Raji (cell line): Measurements from ENCODE around the gene ERP44.

Experiments used
- POLR2A ChIP-seq: IDR thresholded peaks from 2 replicates; pipeline ENCODE4 v1.6.1; 2011; ENCODE audit warnings: low read depth, low read length, control low read depth; ENCODE audit not compliant: insufficient read depth

Gene ERP44

DNA sequence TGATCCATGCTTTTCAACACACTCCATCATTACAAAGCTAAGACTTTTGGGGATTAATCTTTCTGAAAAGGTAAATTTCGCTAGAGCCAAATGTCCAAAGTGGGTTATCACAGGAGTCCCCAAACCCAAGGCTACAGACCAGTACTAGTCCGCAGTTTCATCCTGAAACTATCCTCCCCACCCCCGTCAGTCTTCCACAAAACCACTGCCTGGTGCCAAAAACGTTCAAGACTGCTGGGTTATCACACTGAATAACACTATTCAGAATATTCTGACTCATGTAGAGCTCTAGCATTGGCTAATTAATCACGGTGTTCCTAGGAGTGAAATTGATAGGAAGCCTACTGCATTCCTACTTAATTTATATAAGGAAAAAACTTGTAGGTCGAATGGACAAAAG lies 24.7 kb downstream of the ERP44 start:
- no peak for TF ChIP-seq POLR2A

DNA sequence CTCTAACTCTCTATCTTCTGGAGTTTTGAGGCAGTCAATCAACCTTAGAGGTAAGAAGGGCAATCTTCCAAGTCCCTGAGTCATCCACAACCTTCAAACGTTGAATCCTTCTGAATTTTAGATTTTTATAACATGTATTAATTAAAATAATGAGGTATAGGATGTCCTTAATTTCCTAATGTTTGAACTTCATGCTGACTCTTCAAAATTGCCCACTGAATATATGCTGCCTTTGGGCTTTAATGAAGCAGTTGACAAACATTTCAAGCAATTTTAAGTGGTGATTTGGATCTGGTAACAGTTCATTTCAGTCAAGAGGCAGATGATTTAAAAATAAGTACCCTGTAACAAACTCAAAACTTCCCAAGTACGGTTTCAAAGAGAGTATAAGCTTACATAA lies 26.0 kb downstream of the ERP44 start:
- no peak for TF ChIP-seq POLR2A

- TF ChIP-seq POLR2A = no peak
Measured at GRCh38 chr9:100071271-100071670, 27.5 kb downstream of the ERP44 start.

GRCh38 chr9:100070104-100071041 lies 28.4 kb downstream of the ERP44 start:
- no peak for TF ChIP-seq POLR2A

GRCh38 chr9:100066539-100066938 lies 32.3 kb downstream of the ERP44 start:
- TF ChIP-seq POLR2A = no peak

DNA sequence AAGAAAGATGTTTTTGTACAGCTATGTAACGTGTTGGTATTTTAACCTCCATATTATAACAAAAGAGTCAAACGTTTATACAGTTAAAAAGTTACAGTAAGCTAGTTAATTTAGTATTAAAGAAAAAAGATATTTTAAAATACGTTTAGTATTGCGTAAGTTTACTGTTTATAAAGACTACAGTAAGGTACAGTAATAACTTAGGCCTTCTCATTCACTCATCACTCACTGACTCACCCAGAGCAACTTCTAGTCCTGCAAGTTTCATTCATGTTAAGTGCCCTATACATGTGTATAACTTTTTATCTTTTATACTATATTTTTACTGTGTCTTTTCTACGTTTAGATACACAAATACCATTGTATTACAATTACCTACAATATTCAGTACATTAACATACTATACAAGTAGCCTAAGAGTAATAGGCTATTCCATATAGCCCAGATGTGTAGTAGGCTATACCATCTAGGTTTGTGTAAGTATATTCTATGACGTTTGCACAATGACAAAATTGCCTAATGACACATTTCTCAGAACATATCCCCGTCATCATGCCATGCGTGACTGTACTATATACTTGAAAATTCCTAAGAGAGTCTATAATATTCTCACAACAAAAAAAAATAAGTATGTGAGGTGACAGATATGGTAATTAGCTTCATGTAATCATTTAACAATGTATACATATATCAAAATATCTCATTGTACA lies 33.8 kb downstream of the ERP44 start:
- TF ChIP-seq POLR2A = no peak

DNA sequence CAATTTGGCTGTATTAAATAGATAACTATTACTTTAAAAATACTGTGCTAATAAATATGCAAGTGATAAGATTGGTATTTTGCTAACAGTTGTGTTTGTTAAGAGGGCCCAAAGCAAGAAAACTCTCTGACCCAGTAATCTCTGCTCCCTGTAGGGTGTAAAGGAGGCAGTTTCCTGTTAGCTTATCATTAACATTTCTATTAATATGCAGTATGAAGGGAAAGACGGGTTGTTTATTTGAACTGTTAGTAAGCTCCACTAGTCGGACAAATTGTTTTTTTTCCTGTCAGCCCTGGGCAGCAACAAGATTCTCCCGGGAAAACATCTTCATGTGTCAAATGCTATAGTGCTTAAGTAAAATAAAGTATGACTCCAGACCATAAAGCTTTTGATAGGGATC lies 35.6 kb downstream of the ERP44 start:
- TF ChIP-seq POLR2A = no peak

DNA sequence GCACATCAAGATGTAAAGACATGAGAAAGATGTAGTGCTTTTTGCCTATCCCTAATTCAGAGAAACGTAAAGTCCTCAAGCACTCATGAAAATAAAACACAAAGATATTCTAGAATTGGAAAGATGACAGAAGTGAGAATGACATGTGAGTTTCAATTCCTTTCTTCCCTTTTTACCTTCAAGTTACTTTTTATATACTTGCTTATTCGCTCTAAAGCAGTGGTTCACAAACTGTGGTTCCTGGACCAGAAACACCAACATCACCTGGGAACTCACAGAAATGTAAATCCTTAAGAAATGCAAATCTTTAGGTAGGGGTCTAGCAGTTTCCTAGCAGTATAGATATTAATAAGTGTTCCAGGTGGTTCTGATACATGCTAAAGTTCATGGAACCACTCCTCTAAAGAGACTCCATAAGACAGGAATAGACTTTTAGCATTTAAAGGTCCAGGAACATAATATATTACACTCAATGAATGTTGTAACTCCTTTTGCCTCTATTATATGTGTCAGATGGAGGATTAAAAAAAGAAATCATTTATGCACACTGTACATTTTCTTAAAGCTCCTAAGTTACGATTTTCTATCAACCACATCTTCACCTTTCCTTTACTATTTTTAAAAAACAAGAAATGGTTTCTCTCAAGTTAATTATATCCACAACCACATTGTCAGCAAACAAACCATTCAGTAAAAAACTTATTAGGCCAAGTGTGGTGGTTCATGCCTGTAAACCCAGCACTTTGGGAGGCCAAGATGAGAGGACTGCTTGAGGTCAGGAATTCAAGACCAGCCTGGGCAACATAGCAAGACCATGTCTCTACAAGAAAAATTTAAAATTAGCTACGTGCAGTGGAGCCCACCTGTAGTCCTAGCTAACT lies 39.9 kb downstream of the ERP44 start:
- TF ChIP-seq POLR2A = no peak

- no peak for TF ChIP-seq POLR2A
Measured at GRCh38 chr9:100057624-100058023, 41.2 kb downstream of the ERP44 start.

DNA sequence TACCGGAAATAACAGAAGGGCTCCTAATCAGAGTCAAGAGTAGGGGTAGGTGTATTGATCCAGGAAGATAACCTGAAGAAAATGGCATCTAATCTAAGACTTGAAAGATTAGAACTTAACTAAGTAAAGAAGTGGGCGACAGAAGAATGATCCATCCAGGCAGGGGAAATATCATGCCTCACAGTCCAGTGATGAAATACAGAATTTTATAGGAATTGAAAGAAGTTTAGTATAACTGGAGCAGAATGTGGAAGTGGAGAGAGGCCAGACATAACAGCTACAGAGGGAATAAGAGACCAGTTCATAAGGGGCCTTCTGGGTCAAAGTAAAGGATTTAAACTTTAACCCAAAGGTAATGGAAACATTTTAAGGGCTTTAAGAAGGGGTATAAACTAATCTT lies 42.2 kb downstream of the ERP44 start:
- no peak for TF ChIP-seq POLR2A

DNA sequence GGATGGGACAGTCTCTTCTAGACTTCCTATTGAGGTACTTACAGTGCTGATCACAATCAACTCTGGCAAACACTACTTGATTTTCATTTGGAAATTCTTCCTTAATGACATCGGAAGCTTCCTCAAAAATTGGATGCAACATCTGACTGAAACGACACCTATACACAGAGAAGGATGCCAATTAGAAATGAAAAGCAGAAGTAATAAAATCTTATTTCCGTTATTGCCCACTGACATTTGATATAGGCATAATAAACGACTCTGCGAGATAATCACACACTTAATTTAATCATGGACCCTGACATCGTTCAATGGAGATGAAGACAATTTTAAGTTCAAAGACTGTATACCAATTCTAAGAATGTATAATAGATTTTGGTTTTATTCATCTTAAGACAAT lies 46.4 kb downstream of the ERP44 start:
- no peak for TF ChIP-seq POLR2A

DNA sequence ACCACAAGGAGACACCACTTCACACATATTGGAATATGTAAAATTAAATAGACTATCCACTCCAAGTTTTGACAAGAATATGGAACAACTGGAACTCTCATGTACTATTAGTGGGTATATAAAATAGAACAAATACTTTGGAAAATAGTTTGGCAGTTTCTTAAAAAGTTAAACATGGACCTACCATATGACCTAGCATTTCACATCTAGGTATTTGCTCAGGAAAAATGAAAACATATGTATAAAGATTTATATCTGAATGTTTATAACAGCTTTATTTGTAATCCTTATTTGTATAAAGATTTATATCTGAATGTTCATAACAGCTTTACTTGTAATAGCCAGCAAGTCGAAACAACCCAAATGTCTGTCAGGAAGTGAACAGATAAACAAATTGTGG lies 49.2 kb downstream of the ERP44 start:
- TF ChIP-seq POLR2A = no peak

GRCh38 chr9:100038472-100038871 lies 60.3 kb downstream of the ERP44 start:
- no peak for TF ChIP-seq POLR2A

GRCh38 chr9:100033877-100034551 lies 64.8 kb downstream of the ERP44 start:
- no peak for TF ChIP-seq POLR2A

GRCh38 chr9:100030548-100030947 lies 68.3 kb downstream of the ERP44 start:
- no peak for TF ChIP-seq POLR2A
